Gastrocnemius medialis (tissue), 4 donors: ENCODE results near the gene SPSB1. TPM values are rescaled to one million over a fixed set of nuclear protein-coding genes. Genes with fewer than 3 reads are reported as not detected.

Source experiments
- ATAC-seq, 2 donors: fragments of 150-250 bp; one replicate each; pipeline ENCODE4 v1.9.1; 2016
- DNase-seq, 2 donors: peaks; one replicate each; pipeline ENCODE4 v3.0.0-alpha.2; 2019
- H3K27ac ChIP-seq, 4 donors: fragments of 200-600 bp; sonication (generic); 1 replicate in 1 of 4; 2 replicates in 3 of 4; pipeline ENCODE4 v1.5.1; 2016 to 2018; ENCODE audit warnings: mild to moderate bottlenecking in 2 of 4, moderate library complexity in 1 of 4
- H3K27me3 ChIP-seq, 3 donors: fragments of 200-600 bp; sonication (generic) in 2 of 3; 1 replicate in 1 of 3; 2 replicates in 2 of 3; pipeline versions ENCODE4 v1.5.1 to v1.6.0; 2016 to 2019; ENCODE audit warnings: mild to moderate bottlenecking in 1 of 3, moderate library complexity in 1 of 3
- H3K36me3 ChIP-seq, 2 donors: fragments of 200-600 bp; sonication (generic) in 1 of 2; one replicate each; pipeline ENCODE4 v1.5.1; 2017 to 2018
- H3K4me1 ChIP-seq, 2 donors: fragments of 200-600 bp; sonication (generic) in 1 of 2; one replicate each; pipeline ENCODE4 v1.5.1; 2016 to 2017; ENCODE audit warnings: mild to moderate bottlenecking in 2 of 2
- H3K4me3 ChIP-seq, 4 donors: fragments of 200-600 bp; sonication (generic) in 3 of 4; 1 replicate in 1 of 4; 2 replicates in 3 of 4; pipeline ENCODE4 v1.5.1; 2016 to 2019; ENCODE audit warnings: mild to moderate bottlenecking in 2 of 4
- H3K9me3 ChIP-seq, 3 donors: fragments of 200-600 bp; sonication (generic) in 2 of 3; 1 replicate in 1 of 3; 2 replicates in 2 of 3; pipeline ENCODE4 v1.5.1; 2016 to 2019
- POLR2A ChIP-seq, 2 donors: fragments of 450-650 bp; IDR thresholded peaks; one replicate each; pipeline ENCODE4 v1.6.1; 2017; ENCODE audit warnings: antibody characterized with exemption in 2 of 2, mild to moderate bottlenecking in 2 of 2, moderate library complexity in 2 of 2
- in situ Hi-C, 4 donors: fragments of 200-750 bp; cut with MboI; loops; one replicate each; pipeline versions ENCODE4 v1.15.0 to v1.8.0; 2017; ENCODE audit warnings: low sequenced_read_pairs in 4 of 4
- intact Hi-C: fragments of 100-400 bp; cut with DNase I; formaldehyde crosslinking; loops from one replicate; pipeline ENCODE4 v1.15.1; 2023; ENCODE audit warnings: low total_unique reads
- total RNA-seq, 4 donors: library from RNA; depleted of rRNA; stranded (reverse); fragments of >200 nt; gene quantifications; one replicate each; pipeline versions ENCODE4 v1.1.0 to v1.2.3, GENCODE V29; 2016
- TF ChIP-seq, protein P1 (sequence below), 5 experiments: fragments of 450-650 bp in 3 of 5; fragments of 200-600 bp in 2 of 5; sonication (generic) in 2 of 5; IDR thresholded peaks in 4 of 5; conservative IDR thresholded peaks in 1 of 5; 1 replicate in 4 of 5; 2 replicates in 1 of 5; pipeline ENCODE4 v1.5.1; 2016 to 2019; ENCODE audit warnings: antibody characterized with exemption in 5 of 5, mild to moderate bottlenecking in 3 of 5, moderate library complexity in 3 of 5

SPSB1 gene
- total RNA-seq, 4 donors from 2014 or later = 40.4 to 161 (median 56.6) TPM

DNA sequence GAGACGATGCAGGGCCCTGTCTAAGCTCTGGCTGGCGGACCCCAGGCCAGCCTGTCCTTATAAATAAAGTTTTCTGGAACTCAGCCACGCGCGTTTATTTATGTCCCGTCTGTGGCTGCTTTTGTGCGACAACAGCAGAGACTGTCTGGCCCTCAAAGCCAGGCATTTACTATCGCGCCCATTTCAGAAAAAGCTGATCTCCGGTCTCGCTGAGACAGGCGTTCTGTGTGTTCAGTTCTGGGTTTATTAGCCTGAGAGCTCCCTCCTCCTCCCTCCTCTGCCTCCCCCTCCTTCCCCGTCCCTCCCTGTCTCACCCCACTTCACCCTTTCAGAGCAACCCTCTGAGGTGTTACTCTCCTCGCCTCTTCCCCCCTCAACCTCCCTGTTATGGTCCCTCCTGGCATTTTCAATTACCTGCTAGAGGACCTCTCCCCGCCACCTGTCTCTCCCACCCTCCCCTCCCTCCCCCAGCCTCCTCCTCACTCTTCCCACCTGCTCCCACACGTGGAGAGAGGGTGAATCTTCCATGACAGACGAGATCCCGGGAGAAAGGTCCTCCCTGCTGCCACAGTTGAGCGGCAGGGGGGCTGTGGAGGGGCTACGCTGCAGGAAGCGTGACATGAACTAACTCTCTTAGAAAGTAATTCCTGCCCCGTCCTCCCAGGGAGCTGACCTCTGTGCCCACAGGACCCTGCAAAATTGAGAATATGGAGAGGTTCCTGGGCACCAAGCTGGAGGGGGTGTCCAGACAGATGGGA lies 59.9 kb downstream of the SPSB1 start:
- Histone ChIP-seq H3K4me1 (peaks cover 5% of the 10 kb centered on the region in 2 donors), H3K9me3 (no peaks in the 10 kb centered on the region), H3K4me3 (no peak overlapping the region), H3K27ac (no peak overlapping the region), H3K27me3 (no peaks in the 10 kb centered on the region), H3K36me3 (peaks cover 0 to 22% of the 10 kb centered on the region in 2 donors)
- in situ Hi-C loops = no loop called here
- no peak for DNase-seq
- TF ChIP-seq POLR2A (IDR thresholded peaks at IDR 0.05) = no peak
- TF ChIP-seq, protein P1, sequence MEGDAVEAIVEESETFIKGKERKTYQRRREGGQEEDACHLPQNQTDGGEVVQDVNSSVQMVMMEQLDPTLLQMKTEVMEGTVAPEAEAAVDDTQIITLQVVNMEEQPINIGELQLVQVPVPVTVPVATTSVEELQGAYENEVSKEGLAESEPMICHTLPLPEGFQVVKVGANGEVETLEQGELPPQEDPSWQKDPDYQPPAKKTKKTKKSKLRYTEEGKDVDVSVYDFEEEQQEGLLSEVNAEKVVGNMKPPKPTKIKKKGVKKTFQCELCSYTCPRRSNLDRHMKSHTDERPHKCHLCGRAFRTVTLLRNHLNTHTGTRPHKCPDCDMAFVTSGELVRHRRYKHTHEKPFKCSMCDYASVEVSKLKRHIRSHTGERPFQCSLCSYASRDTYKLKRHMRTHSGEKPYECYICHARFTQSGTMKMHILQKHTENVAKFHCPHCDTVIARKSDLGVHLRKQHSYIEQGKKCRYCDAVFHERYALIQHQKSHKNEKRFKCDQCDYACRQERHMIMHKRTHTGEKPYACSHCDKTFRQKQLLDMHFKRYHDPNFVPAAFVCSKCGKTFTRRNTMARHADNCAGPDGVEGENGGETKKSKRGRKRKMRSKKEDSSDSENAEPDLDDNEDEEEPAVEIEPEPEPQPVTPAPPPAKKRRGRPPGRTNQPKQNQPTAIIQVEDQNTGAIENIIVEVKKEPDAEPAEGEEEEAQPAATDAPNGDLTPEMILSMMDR (IDR thresholded peaks at IDR 0.05 in 4 of 5, conservative IDR thresholded peaks at IDR 0.05 in 1 of 5) = no peak
- intact Hi-C loops = no loop called here
- no peak for ATAC-seq

DNA sequence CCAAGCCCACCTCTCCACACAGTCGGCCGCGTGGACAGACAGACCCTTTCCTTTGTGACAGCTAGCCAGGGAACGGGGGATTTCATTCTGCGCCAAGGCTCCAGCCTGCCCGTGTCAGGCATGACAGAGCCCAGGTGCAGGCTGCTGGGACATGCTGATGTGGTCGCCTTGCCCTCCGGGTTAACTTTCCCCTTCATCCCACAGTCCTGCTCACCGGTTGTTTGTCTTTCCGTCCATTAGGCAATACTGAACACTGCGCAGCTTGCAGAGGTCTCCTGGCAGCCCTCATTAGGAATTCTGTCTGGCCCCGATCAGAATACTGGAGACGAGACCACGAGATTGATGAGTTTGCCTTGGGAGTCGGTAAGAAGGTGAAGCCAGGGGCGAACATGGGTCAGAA lies 62.8 kb downstream of the SPSB1 start:
- Histone ChIP-seq H3K4me3 (no peak overlapping the region), H3K36me3 (peaks cover 0 to 35% of the 10 kb centered on the region in 2 donors), H3K27ac (no peak overlapping the region), H3K4me1 (no peaks in the 10 kb centered on the region), H3K27me3 (no peaks in the 10 kb centered on the region), H3K9me3 (no peaks in the 10 kb centered on the region)
- in situ Hi-C loops = no loop called here
- DNase-seq = no peak
- no peak for TF ChIP-seq POLR2A (IDR thresholded peaks at IDR 0.05)
- TF ChIP-seq, protein P1 (IDR thresholded peaks at IDR 0.05 in 4 of 5, conservative IDR thresholded peaks at IDR 0.05 in 1 of 5) = no peak
- ATAC-seq = no peak
- intact Hi-C loops = no loop called here

DNA sequence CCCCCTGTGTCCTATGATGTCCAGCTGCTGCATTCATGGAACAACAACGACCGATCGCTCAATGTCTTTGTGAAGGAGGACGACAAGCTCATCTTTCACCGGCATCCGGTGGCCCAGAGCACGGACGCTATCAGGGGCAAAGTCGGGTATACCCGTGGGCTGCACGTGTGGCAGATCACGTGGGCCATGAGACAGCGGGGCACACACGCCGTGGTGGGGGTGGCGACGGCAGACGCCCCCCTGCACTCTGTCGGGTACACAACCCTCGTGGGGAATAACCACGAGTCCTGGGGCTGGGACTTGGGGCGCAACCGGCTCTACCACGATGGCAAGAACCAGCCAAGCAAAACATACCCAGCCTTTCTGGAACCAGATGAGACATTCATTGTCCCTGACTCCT lies 63.3 kb downstream of the SPSB1 start:
- in situ Hi-C loops = no loop called here
- ATAC-seq = no peak
- peaks cover 0 to 35% of the 10 kb centered on the region in 2 donors for H3K36me3 ChIP-seq
- no peaks in the 10 kb centered on the region for H3K27me3 ChIP-seq
- H3K4me1 ChIP-seq = no peaks in the 10 kb centered on the region
- H3K9me3 ChIP-seq = no peaks in the 10 kb centered on the region
- TF ChIP-seq, protein P1 (IDR thresholded peaks at IDR 0.05 in 4 of 5, conservative IDR thresholded peaks at IDR 0.05 in 1 of 5) = no peak
- TF ChIP-seq POLR2A (IDR thresholded peaks at IDR 0.05) = no peak
- H3K4me3 ChIP-seq = no peak overlapping the region
- no peak for DNase-seq
- H3K27ac ChIP-seq = no peak overlapping the region
- intact Hi-C loops = no loop called here

DNA sequence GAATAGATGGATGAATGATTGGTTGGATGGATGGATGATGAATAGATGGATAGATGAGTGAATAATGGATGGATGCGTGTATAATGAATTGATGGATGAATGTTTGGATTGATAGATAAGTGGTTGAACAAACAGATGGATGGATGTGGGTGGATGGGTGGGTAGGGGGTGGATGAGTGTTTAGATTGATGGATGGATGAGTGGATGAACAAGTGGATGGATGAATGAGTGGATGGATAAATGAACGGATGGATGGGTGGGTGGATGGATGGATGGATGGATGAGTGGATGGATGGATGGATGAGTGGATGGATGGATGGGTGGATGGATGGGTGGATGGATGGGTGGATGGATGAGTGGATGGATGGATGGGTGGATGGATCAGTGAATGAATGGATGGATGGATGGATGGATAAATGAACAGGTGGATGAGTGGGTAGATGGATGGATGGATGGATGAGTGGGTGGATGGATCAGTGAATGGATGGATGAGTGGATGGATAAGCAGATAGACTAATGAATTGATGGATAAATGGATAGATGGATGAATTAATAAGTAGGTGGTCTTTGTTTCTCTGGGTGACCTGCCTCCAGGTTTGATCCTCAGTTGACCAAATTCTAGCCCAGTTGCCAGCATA lies 64.3 kb downstream of the SPSB1 start:
- peaks cover 0 to 35% of the 10 kb centered on the region in 2 donors for H3K36me3 ChIP-seq
- in situ Hi-C loops (no loop called here), intact Hi-C loops (no loop called here)
- ATAC-seq (no peak), DNase-seq (no peak)
- no peak overlapping the region for H3K27ac ChIP-seq
- peaks cover 0 to 7% of the 10 kb centered on the region in 2 donors for H3K4me1 ChIP-seq
- no peak overlapping the region for H3K4me3 ChIP-seq
- H3K9me3 ChIP-seq = no peaks in the 10 kb centered on the region
- no peak for TF ChIP-seq POLR2A (IDR thresholded peaks at IDR 0.05)
- TF ChIP-seq, protein P1 (IDR thresholded peaks at IDR 0.05 in 4 of 5, conservative IDR thresholded peaks at IDR 0.05 in 1 of 5) = no peak
- no peaks in the 10 kb centered on the region for H3K27me3 ChIP-seq
